ENCODE data around the gene TSSK2. TPM values are rescaled to one million over a fixed set of nuclear protein-coding genes. Genes with fewer than 3 reads are reported as not detected.

Gene TSSK2
- polyA plus RNA-seq, 2 donors, result 0.05 to 0.06 TPM

GRCh38 chr22:19111584-19111983 lies 19.5 kb upstream of the TSSK2 start:
- Histone ChIP-seq H3K27me3 (ENCODE audit: control insufficient read depth in 1 of 2, insufficient read depth in 2 of 2, low read length in 2 of 2) (no peaks in the 10 kb centered on the region), H3K9me3 (ENCODE audit: control insufficient read depth in 2 of 2, insufficient read depth in 1 of 2, low read depth in 1 of 2, low read length in 1 of 2) (no peaks in the 10 kb centered on the region), H3K27ac (ENCODE audit: low read depth in 2 of 2, low read length in 1 of 2) (peak overlapping the region in 1 of 2 donors; percentile 10), H3K36me3 (ENCODE audit: control insufficient read depth in 2 of 2, insufficient read depth in 2 of 2, low read length in 1 of 2) (peaks cover 0 to 7% of the 10 kb centered on the region in 2 donors), H3K4me1 (ENCODE audit: control insufficient read depth in 2 of 2, insufficient read depth in 2 of 2, low read length in 1 of 2) (peaks cover 11 to 21% of the 10 kb centered on the region in 2 donors), H3K4me3 (ENCODE audit: low read depth in 1 of 2, low read length in 2 of 2) (no peak overlapping the region)
- WGBS, 2 donors, result 77 to 84% methylated on average over 3 of the region's 3 CpGs

DNA sequence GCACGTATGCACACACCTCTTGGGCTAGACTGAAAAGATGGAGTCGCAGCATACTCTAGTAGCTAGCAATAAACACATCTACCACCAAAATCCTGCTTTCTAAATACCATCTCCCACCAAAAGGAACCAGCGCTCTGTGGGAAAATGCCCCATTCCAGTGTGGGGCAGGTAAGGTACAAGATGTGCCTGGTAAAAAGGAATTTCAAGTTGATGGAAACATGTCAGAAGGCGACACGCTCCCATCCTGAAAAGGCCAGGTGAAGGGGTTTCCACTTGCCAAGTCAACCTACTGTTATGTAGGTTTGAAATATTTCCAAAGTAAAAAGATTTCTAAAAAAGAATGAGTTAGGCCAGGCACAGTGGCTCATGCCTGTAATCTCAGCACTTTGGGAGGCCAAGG lies 17.7 kb upstream of the TSSK2 start:
- no peaks in the 10 kb centered on the region for H3K27me3 ChIP-seq (ENCODE audit: control insufficient read depth in 1 of 2, insufficient read depth in 2 of 2, low read length in 2 of 2)
- no peak overlapping the region for H3K4me3 ChIP-seq (ENCODE audit: low read depth in 1 of 2, low read length in 2 of 2)
- H3K4me1 ChIP-seq (ENCODE audit: control insufficient read depth in 2 of 2, insufficient read depth in 2 of 2, low read length in 1 of 2), result peaks cover 10 to 31% of the 10 kb centered on the region in 2 donors
- 97 to 98% methylated on average over 5 of the region's 5 CpGs for WGBS, 2 donors
- H3K36me3 ChIP-seq (ENCODE audit: control insufficient read depth in 2 of 2, insufficient read depth in 2 of 2, low read length in 1 of 2), result peaks cover 0 to 14% of the 10 kb centered on the region in 2 donors
- H3K9me3 ChIP-seq (ENCODE audit: control insufficient read depth in 2 of 2, insufficient read depth in 1 of 2, low read depth in 1 of 2, low read length in 1 of 2), result no peaks in the 10 kb centered on the region
- H3K27ac ChIP-seq (ENCODE audit: low read depth in 2 of 2, low read length in 1 of 2), result no peak overlapping the region

DNA sequence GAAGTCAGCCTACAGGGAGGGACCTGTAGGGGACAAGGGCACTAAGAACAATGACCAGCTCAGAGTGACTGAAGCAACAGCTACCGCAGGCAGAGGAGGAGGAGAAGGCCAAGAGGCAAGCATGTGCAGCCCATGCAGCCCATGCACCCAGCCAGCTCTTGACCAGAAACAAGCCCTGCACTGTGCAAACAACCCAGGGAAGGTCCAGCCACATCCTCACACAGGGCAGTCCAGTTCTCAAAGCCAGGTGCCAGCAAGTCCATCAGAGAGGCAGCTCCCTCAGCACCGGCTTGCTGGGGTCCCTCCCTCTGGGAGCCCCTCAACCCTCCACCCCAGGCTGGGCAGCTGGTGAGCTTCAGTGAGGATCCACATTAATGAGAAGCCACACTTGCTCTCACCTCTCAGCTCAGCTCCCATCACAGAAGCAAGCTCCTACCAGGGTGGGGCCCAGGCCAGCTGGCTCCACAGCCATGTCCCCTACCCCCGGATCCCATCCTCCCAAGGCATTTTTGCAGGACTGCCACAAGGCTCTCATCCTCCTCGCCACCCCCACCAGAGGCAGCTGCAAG lies 16.0 kb upstream of the TSSK2 start:
- Histone ChIP-seq H3K4me3 (ENCODE audit: low read depth in 1 of 2, low read length in 2 of 2) (no peak overlapping the region), H3K4me1 (ENCODE audit: control insufficient read depth in 2 of 2, insufficient read depth in 2 of 2, low read length in 1 of 2) (peaks cover 20 to 41% of the 10 kb centered on the region in 2 donors), H3K27me3 (ENCODE audit: control insufficient read depth in 1 of 2, insufficient read depth in 2 of 2, low read length in 2 of 2) (no peaks in the 10 kb centered on the region), H3K36me3 (ENCODE audit: control insufficient read depth in 2 of 2, insufficient read depth in 2 of 2, low read length in 1 of 2) (peaks cover 0 to 17% of the 10 kb centered on the region in 2 donors), H3K27ac (ENCODE audit: low read depth in 2 of 2, low read length in 1 of 2) (no peak overlapping the region), H3K9me3 (ENCODE audit: control insufficient read depth in 2 of 2, insufficient read depth in 1 of 2, low read depth in 1 of 2, low read length in 1 of 2) (no peaks in the 10 kb centered on the region)
- WGBS, 2 donors, result 66 to 93% methylated on average over 4 of the region's 4 CpGs

- peaks cover 21 to 43% of the 10 kb centered on the region in 2 donors for H3K4me1 ChIP-seq (ENCODE audit: control insufficient read depth in 2 of 2, insufficient read depth in 2 of 2, low read length in 1 of 2)
- H3K36me3 ChIP-seq (ENCODE audit: control insufficient read depth in 2 of 2, insufficient read depth in 2 of 2, low read length in 1 of 2), result peaks cover 0 to 17% of the 10 kb centered on the region in 2 donors
- no peaks in the 10 kb centered on the region for H3K27me3 ChIP-seq (ENCODE audit: control insufficient read depth in 1 of 2, insufficient read depth in 2 of 2, low read length in 2 of 2)
- no peak overlapping the region for H3K4me3 ChIP-seq (ENCODE audit: low read depth in 1 of 2, low read length in 2 of 2)
- 58 to 65% methylated on average over 4 of the region's 4 CpGs for WGBS, 2 donors
- no peak overlapping the region for H3K27ac ChIP-seq (ENCODE audit: low read depth in 2 of 2, low read length in 1 of 2)
- H3K9me3 ChIP-seq (ENCODE audit: control insufficient read depth in 2 of 2, insufficient read depth in 1 of 2, low read depth in 1 of 2, low read length in 1 of 2), result no peaks in the 10 kb centered on the region
Measured at GRCh38 chr22:19115628-19116027, 15.5 kb upstream of the TSSK2 start.

GRCh38 chr22:19117111-19117512 lies 14.0 kb upstream of the TSSK2 start:
- Histone ChIP-seq H3K27me3 (ENCODE audit: control insufficient read depth in 1 of 2, insufficient read depth in 2 of 2, low read length in 2 of 2) (no peaks in the 10 kb centered on the region), H3K36me3 (ENCODE audit: control insufficient read depth in 2 of 2, insufficient read depth in 2 of 2, low read length in 1 of 2) (peaks cover 0 to 17% of the 10 kb centered on the region in 2 donors), H3K4me1 (ENCODE audit: control insufficient read depth in 2 of 2, insufficient read depth in 2 of 2, low read length in 1 of 2) (peaks cover 25 to 47% of the 10 kb centered on the region in 2 donors), H3K4me3 (ENCODE audit: low read depth in 1 of 2, low read length in 2 of 2) (no peak overlapping the region), H3K9me3 (ENCODE audit: control insufficient read depth in 2 of 2, insufficient read depth in 1 of 2, low read depth in 1 of 2, low read length in 1 of 2) (no peaks in the 10 kb centered on the region), H3K27ac (ENCODE audit: low read depth in 2 of 2, low read length in 1 of 2) (peak overlapping the region; percentile 21 to 69)
- 44 to 51% methylated on average over 9 of the region's 9 CpGs for WGBS, 2 donors

- H3K27ac ChIP-seq (ENCODE audit: low read depth in 2 of 2, low read length in 1 of 2), result no peak overlapping the region
- WGBS, 2 donors, result 69 to 89% methylated on average over 4 of the region's 4 CpGs
- H3K36me3 ChIP-seq (ENCODE audit: control insufficient read depth in 2 of 2, insufficient read depth in 2 of 2, low read length in 1 of 2), result peaks cover 0 to 17% of the 10 kb centered on the region in 2 donors
- peaks cover 25 to 47% of the 10 kb centered on the region in 2 donors for H3K4me1 ChIP-seq (ENCODE audit: control insufficient read depth in 2 of 2, insufficient read depth in 2 of 2, low read length in 1 of 2)
- no peak overlapping the region for H3K4me3 ChIP-seq (ENCODE audit: low read depth in 1 of 2, low read length in 2 of 2)
- no peaks in the 10 kb centered on the region for H3K27me3 ChIP-seq (ENCODE audit: control insufficient read depth in 1 of 2, insufficient read depth in 2 of 2, low read length in 2 of 2)
- no peaks in the 10 kb centered on the region for H3K9me3 ChIP-seq (ENCODE audit: control insufficient read depth in 2 of 2, insufficient read depth in 1 of 2, low read depth in 1 of 2, low read length in 1 of 2)
Measured at GRCh38 chr22:19118329-19118880, 12.7 kb upstream of the TSSK2 start.

GRCh38 chr22:19119949-19120348 lies 11.2 kb upstream of the TSSK2 start:
- H3K4me1 ChIP-seq (ENCODE audit: control insufficient read depth in 2 of 2, insufficient read depth in 2 of 2, low read length in 1 of 2), result peaks cover 25 to 42% of the 10 kb centered on the region in 2 donors
- H3K9me3 ChIP-seq (ENCODE audit: control insufficient read depth in 2 of 2, insufficient read depth in 1 of 2, low read depth in 1 of 2, low read length in 1 of 2), result no peaks in the 10 kb centered on the region
- 66 to 72% methylated on average over 8 of the region's 8 CpGs for WGBS, 2 donors
- H3K4me3 ChIP-seq (ENCODE audit: low read depth in 1 of 2, low read length in 2 of 2), result peak overlapping the region in 1 of 2 donors; percentile 72
- peaks cover 0 to 16% of the 10 kb centered on the region in 2 donors for H3K36me3 ChIP-seq (ENCODE audit: control insufficient read depth in 2 of 2, insufficient read depth in 2 of 2, low read length in 1 of 2)
- H3K27me3 ChIP-seq (ENCODE audit: control insufficient read depth in 1 of 2, insufficient read depth in 2 of 2, low read length in 2 of 2), result no peaks in the 10 kb centered on the region
- H3K27ac ChIP-seq (ENCODE audit: low read depth in 2 of 2, low read length in 1 of 2), result peak overlapping the region; percentile 38 to 59

DNA sequence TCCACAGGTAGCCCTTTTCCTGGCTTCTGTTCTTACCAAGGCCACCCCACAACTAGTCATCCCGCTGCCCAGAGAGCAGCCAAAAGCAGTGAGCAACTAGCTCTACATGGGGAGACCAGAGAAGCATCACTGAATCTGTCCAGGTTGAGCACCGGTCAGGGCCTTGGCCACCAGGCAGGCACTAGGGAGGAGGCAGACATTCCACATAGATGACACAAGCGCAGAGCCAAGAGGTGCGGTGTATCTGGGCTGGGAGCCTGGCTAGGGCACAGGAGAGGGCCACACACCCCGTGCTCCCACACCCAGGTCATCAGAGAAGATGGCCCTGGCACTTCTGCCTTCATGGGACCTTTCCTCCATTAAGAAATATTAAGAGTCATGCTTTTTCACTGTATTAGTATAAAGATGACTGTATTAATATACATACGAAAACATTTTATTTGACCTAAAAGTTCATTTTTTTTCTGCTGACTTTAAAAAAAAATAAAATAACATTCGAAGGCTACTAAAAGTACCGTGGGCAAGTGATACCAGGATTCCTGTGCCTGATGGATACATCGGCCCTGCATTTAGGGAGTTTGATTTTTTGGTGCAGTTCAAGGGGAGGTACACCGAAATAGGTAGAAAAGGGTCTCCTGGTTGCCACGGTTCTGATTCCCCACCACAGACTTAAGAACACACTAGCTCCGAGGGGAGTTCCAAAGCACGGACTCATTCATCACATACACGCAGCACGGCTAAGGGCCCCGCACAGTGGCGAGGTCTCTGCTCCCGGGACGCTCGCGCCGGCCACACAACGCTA lies 10.1 kb upstream of the TSSK2 start:
- H3K4me1 ChIP-seq (ENCODE audit: control insufficient read depth in 2 of 2, insufficient read depth in 2 of 2, low read length in 1 of 2), result peaks cover 21 to 36% of the 10 kb centered on the region in 2 donors
- WGBS, 2 donors, result 14 to 15% methylated on average over 23 of the region's 23 CpGs

GRCh38 chr22:19121631-19122142 lies 9.4 kb upstream of the TSSK2 start:
- Histone ChIP-seq H3K4me3 (ENCODE audit: low read depth in 1 of 2, low read length in 2 of 2) (peak overlapping the region; percentile 72 to 87), H3K36me3 (ENCODE audit: control insufficient read depth in 2 of 2, insufficient read depth in 2 of 2, low read length in 1 of 2) (peaks cover 0 to 9% of the 10 kb centered on the region in 2 donors), H3K4me1 (ENCODE audit: control insufficient read depth in 2 of 2, insufficient read depth in 2 of 2, low read length in 1 of 2) (peaks cover 21 to 32% of the 10 kb centered on the region in 2 donors), H3K27me3 (ENCODE audit: control insufficient read depth in 1 of 2, insufficient read depth in 2 of 2, low read length in 2 of 2) (no peaks in the 10 kb centered on the region), H3K27ac (ENCODE audit: low read depth in 2 of 2, low read length in 1 of 2) (peak overlapping the region; percentile 96 to 97), H3K9me3 (ENCODE audit: control insufficient read depth in 2 of 2, insufficient read depth in 1 of 2, low read depth in 1 of 2, low read length in 1 of 2) (no peaks in the 10 kb centered on the region)
- WGBS, 2 donors, result 0% methylated on average over 28 to 47 of the region's 47 CpGs

More for the DNA sequence above, 10.1 kb upstream of the TSSK2 start:
- peaks cover 0 to 10% of the 10 kb centered on the region in 2 donors for H3K36me3 ChIP-seq (ENCODE audit: control insufficient read depth in 2 of 2, insufficient read depth in 2 of 2, low read length in 1 of 2)
- peak overlapping the region; percentile 72 to 87 for H3K4me3 ChIP-seq (ENCODE audit: low read depth in 1 of 2, low read length in 2 of 2)
- no peaks in the 10 kb centered on the region for H3K27me3 ChIP-seq (ENCODE audit: control insufficient read depth in 1 of 2, insufficient read depth in 2 of 2, low read length in 2 of 2)
- no peaks in the 10 kb centered on the region for H3K9me3 ChIP-seq (ENCODE audit: control insufficient read depth in 2 of 2, insufficient read depth in 1 of 2, low read depth in 1 of 2, low read length in 1 of 2)
- H3K27ac ChIP-seq (ENCODE audit: low read depth in 2 of 2, low read length in 1 of 2), result peak overlapping the region; percentile 96 to 97

Measured in esophagus (tissue), 2 donors.